HepG2 (cell line): ENCODE results near the gene MS4A3. TPM values are rescaled to one million over a fixed set of nuclear protein-coding genes. Genes with fewer than 3 reads are reported as not detected.

Experiments
- ATAC-seq: fragments of 200-7000 bp; cut with Tn5 transposase; 3 replicates; pipeline ENCODE4 v1.9.1; 2020; ENCODE audit warnings: mild to moderate bottlenecking, moderate library complexity
- BruUV-seq: library from RNA; stranded (reverse); fragments of 400-500 nt; replicated peaks from 2 replicates; lab custom pipeline; 2021; lab: Mats Ljungman, UMichigan
- CTCF ChIA-PET: fragments of 300-600 bp; formaldehyde crosslinking; extraction: SDS; loops from one replicate; lab custom pipeline; 2021; ENCODE audit warnings: low total read pairs, inconsistent platforms, low intra/inter-chr PET ratio; lab: Yijun Ruan, JAX
- POLR2A ChIA-PET: fragments of 350-600 bp; sonication (Branson Sonifier 250); formaldehyde crosslinking; loops from one replicate; lab custom pipeline; 2020; ENCODE audit warnings: antibody characterized with exemption, inconsistent platforms; lab: Yijun Ruan, JAX
- DNase-seq: peaks from one replicate; pipeline ENCODE4 v3.0.0-alpha.2; 2015; ENCODE audit warnings: low spot score
- FAIRE-seq: peaks from 3 replicates; lab custom pipeline; 2011; peaks lifted over from hg19 to GRCh38; lab: Jason Lieb, UNC
- H2AFZ ChIP-seq: one replicate; pipeline ENCODE4 v1.6.1; 2011; ENCODE audit warnings: low read length, inconsistent platforms
- H3K27ac ChIP-seq: fragments of 300-600 bp; 3 replicates; pipeline ENCODE4 v1.8.0; 2011; ENCODE audit warnings: mixed run types, mild to moderate bottlenecking, mixed read lengths, low read length, inconsistent platforms; ENCODE audit not compliant: insufficient read depth; ENCODE audit errors: extremely low read length
- H3K27me3 ChIP-seq, 2 experiments: fragments of 200-600 bp in 1 of 2; 2 replicates in 1 of 2; 3 replicates in 1 of 2; pipeline versions ENCODE4 v1.6.0 to v1.8.0; 2011; ENCODE audit warnings: low read length in 2 of 2, mild to moderate bottlenecking in 2 of 2, moderate library complexity in 2 of 2, inconsistent platforms in 1 of 2; ENCODE audit not compliant: insufficient read depth in 2 of 2, control insufficient read depth in 1 of 2
- H3K36me3 ChIP-seq, 2 experiments: fragments of 200-600 bp in 1 of 2; replicated peaks in 1 of 2; 2 replicates in 1 of 2; 3 replicates in 1 of 2; pipeline versions ENCODE4 v1.5.1 to v1.8.0; 2011; ENCODE audit warnings: low read length in 2 of 2, inconsistent platforms in 1 of 2; ENCODE audit not compliant: insufficient read depth in 2 of 2, control insufficient read depth in 1 of 2
- H3K4me1 ChIP-seq: 2 replicates; pipeline ENCODE4 v1.5.1; 2012; ENCODE audit warnings: low read length, inconsistent platforms; ENCODE audit not compliant: insufficient read depth
- H3K4me2 ChIP-seq: 2 replicates; pipeline ENCODE4 v1.6.0; 2011; ENCODE audit warnings: low read depth, low read length, inconsistent platforms
- H3K4me3 ChIP-seq, 3 experiments: fragments of 200-600 bp in 1 of 3; sonication (generic), shearing (Covaris generic) in 1 of 3; replicated peaks in 1 of 3; 2 replicates each; pipeline ENCODE4 v1.5.1; 2011 to 2016; ENCODE audit warnings: low read length in 3 of 3, inconsistent platforms in 2 of 3, low read depth in 2 of 3, mild to moderate bottlenecking in 2 of 3, control low read depth in 1 of 3, mixed read lengths in 1 of 3; ENCODE audit not compliant: insufficient read depth in 1 of 3
- H3K79me2 ChIP-seq: one replicate; pipeline ENCODE4 v1.6.1; 2011; ENCODE audit warnings: low read length, inconsistent platforms; ENCODE audit not compliant: insufficient read depth
- H3K9ac ChIP-seq: 2 replicates; pipeline ENCODE4 v1.6.0; 2011; ENCODE audit warnings: mild to moderate bottlenecking, low read depth, low read length, inconsistent platforms; ENCODE audit not compliant: insufficient read depth
- H3K9me3 ChIP-seq: 2 replicates; pipeline ENCODE4 v1.5.1; 2012; ENCODE audit warnings: mild to moderate bottlenecking, low read length
- H4K20me1 ChIP-seq: 2 replicates; pipeline ENCODE4 v1.6.0; 2011; ENCODE audit warnings: inconsistent platforms, mild to moderate bottlenecking, low read length, moderate library complexity; ENCODE audit not compliant: insufficient read depth
- CCDC6 ChIP-seq: sonication (generic); formaldehyde crosslinking; IDR thresholded peaks from 2 replicates; pipeline ENCODE4 v1.8.1; 2022; ENCODE audit warnings: mild to moderate bottlenecking, missing genetic modification reagents, moderate library complexity
- MXI1 ChIP-seq: IDR thresholded peaks from 3 replicates; pipeline ENCODE4 v1.6.1; 2012; ENCODE audit warnings: low read depth, low read length, inconsistent platforms, borderline replicate concordance
- NR1H2 ChIP-seq: sonication (generic); formaldehyde crosslinking; IDR thresholded peaks from 2 replicates; pipeline ENCODE4 v1.8.1; 2022; ENCODE audit warnings: low read depth, missing genetic modification reagents, borderline replicate concordance
- TEAD2 ChIP-seq: sonication (generic); formaldehyde crosslinking; IDR thresholded peaks from 2 replicates; pipeline ENCODE4 v1.9.0; 2021; ENCODE audit warnings: missing genetic modification reagents
- TSC22D2 ChIP-seq: sonication (generic); formaldehyde crosslinking; IDR thresholded peaks from 2 replicates; pipeline ENCODE4 v1.5.1; 2020; ENCODE audit warnings: missing genetic modification reagents, mild to moderate bottlenecking, borderline replicate concordance
- ZNF256 ChIP-seq: sonication (generic); formaldehyde crosslinking; conservative IDR thresholded peaks from 2 replicates; pipeline ENCODE4 v1.4.0; 2020; ENCODE audit warnings: missing genetic modification reagents
- ZNF841 ChIP-seq: sonication (generic); formaldehyde crosslinking; IDR thresholded peaks from 2 replicates; pipeline ENCODE4 v1.8.1; 2023; ENCODE audit warnings: missing genetic modification reagents, borderline replicate concordance
- WGBS: methylation state at CpG from one replicate; pipeline ENCODE4 v1.1.6; 2017; ENCODE audit warnings: low lambda C conversion rate; 5-methylcytosine and 5-hydroxymethylcytosine counted together
- in situ Hi-C: cut with HindIII; loops from 2 replicates; pipeline ENCODE4 v1.10.0; 2017; ENCODE audit warnings: low pct_unique_long_range_greater_than_20kb; ENCODE audit not compliant: extremely low pct_ligation_motif_present
- intact Hi-C: fragments of 100-400 bp; cut with micrococcal nuclease; formaldehyde crosslinking; loops from one replicate; pipeline ENCODE4 v1.10.0; 2022; ENCODE audit not compliant: unreplicated experiment
- polyA plus RNA-seq, 8 experiments: library from polyadenylated mRNA; depleted of rRNA in 3 of 8; stranded (reverse) in 7 of 8; unstranded in 1 of 8; fragments of >200 nt; fragmentation: Illumina TruSeq in 4 of 8; extraction: Trizol in 4 of 8; gene quantifications; 2 replicates each; pipeline versions ENCODE4 v1.2.1 to v1.2.3, GENCODE V29; 2011 to 2016; ENCODE audit warnings: low read depth in 4 of 8, missing spikeins in 1 of 8, mixed read lengths in 1 of 8; ENCODE audit not compliant: insufficient read depth in 1 of 8
- total RNA-seq, 5 experiments: library from RNA; depleted of rRNA; stranded (reverse); fragments of >200 nt; fragmentation: Illumina TruSeq; extraction: Trizol; gene quantifications; 2 replicates each; pipeline ENCODE4 v1.2.3, GENCODE V29; 2016; ENCODE audit warnings: low read depth in 1 of 5
- TF ChIP-seq, protein P1 (sequence below): sonication (generic); formaldehyde crosslinking; IDR thresholded peaks from 2 replicates; pipeline ENCODE4 v1.8.1; 2023; ENCODE audit warnings: missing genetic modification reagents, inconsistent platforms, borderline replicate concordance
- TF ChIP-seq, protein P2 (sequence below): sonication (generic); formaldehyde crosslinking; IDR thresholded peaks from 2 replicates; pipeline ENCODE4 v1.4.0; 2020; ENCODE audit warnings: mild to moderate bottlenecking, missing genetic modification reagents
- TF ChIP-seq, protein P3 (sequence below): sonication (generic); formaldehyde crosslinking; IDR thresholded peaks from 2 replicates; pipeline ENCODE4 v1.4.0; 2020; ENCODE audit warnings: missing genetic modification reagents

Gene MS4A3
- total and polyA plus RNA-seq, 2 of the 13 experiments (the other 11 are each of a cell fraction or from before 2014, with no cell fraction given): not detected

DNA sequence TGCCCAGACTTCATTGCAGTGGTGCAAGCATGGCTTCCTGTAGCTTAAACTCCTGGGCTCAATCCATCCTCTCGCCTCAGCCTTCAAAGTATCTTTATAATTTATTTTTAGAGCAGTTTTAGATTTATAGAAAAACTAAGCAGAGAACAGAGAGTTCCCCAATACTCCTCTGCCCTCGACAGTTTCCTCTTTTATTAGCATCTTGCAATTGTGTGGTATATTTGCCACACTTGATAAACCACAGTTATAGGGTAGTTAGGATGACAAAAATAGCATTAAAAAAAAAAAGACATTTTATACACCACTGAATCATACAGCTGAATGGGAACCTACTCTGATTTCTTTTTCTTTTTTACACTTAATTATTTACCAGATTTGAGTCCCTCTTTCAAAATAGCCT lies 63.2 kb downstream of the MS4A3 start:
- no peaks in the 10 kb centered on the region for H3K79me2 ChIP-seq
- H3K4me1 ChIP-seq: no peaks in the 10 kb centered on the region
- no peak overlapping the region for H3K9ac ChIP-seq
- ChIA-PET CTCF (no interaction called here), POLR2A (no interaction called here)
- BruUV-seq: no TSS peak
- no peak for TF ChIP-seq CCDC6
- no peak for TF ChIP-seq TEAD2 (CRISPR knock-in tag)
- TF ChIP-seq ZNF256 (CRISPR knock-in tag): no peak
- no peak for TF ChIP-seq ZNF841 (CRISPR knock-in tag)
- no peak for TF ChIP-seq MXI1
- no peak for TF ChIP-seq NR1H2 (CRISPR knock-in tag)
- TF ChIP-seq TSC22D2 (CRISPR knock-in tag): no peak
- TF ChIP-seq, protein P1, sequence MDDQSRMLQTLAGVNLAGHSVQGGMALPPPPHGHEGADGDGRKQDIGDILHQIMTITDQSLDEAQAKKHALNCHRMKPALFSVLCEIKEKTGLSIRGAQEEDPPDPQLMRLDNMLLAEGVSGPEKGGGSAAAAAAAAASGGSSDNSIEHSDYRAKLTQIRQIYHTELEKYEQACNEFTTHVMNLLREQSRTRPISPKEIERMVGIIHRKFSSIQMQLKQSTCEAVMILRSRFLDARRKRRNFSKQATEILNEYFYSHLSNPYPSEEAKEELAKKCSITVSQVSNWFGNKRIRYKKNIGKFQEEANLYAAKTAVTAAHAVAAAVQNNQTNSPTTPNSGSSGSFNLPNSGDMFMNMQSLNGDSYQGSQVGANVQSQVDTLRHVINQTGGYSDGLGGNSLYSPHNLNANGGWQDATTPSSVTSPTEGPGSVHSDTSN: no peak
- TF ChIP-seq, protein P2, sequence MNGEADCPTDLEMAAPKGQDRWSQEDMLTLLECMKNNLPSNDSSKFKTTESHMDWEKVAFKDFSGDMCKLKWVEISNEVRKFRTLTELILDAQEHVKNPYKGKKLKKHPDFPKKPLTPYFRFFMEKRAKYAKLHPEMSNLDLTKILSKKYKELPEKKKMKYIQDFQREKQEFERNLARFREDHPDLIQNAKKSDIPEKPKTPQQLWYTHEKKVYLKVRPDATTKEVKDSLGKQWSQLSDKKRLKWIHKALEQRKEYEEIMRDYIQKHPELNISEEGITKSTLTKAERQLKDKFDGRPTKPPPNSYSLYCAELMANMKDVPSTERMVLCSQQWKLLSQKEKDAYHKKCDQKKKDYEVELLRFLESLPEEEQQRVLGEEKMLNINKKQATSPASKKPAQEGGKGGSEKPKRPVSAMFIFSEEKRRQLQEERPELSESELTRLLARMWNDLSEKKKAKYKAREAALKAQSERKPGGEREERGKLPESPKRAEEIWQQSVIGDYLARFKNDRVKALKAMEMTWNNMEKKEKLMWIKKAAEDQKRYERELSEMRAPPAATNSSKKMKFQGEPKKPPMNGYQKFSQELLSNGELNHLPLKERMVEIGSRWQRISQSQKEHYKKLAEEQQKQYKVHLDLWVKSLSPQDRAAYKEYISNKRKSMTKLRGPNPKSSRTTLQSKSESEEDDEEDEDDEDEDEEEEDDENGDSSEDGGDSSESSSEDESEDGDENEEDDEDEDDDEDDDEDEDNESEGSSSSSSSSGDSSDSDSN (CRISPR knock-in tag): no peak
- TF ChIP-seq, protein P3, sequence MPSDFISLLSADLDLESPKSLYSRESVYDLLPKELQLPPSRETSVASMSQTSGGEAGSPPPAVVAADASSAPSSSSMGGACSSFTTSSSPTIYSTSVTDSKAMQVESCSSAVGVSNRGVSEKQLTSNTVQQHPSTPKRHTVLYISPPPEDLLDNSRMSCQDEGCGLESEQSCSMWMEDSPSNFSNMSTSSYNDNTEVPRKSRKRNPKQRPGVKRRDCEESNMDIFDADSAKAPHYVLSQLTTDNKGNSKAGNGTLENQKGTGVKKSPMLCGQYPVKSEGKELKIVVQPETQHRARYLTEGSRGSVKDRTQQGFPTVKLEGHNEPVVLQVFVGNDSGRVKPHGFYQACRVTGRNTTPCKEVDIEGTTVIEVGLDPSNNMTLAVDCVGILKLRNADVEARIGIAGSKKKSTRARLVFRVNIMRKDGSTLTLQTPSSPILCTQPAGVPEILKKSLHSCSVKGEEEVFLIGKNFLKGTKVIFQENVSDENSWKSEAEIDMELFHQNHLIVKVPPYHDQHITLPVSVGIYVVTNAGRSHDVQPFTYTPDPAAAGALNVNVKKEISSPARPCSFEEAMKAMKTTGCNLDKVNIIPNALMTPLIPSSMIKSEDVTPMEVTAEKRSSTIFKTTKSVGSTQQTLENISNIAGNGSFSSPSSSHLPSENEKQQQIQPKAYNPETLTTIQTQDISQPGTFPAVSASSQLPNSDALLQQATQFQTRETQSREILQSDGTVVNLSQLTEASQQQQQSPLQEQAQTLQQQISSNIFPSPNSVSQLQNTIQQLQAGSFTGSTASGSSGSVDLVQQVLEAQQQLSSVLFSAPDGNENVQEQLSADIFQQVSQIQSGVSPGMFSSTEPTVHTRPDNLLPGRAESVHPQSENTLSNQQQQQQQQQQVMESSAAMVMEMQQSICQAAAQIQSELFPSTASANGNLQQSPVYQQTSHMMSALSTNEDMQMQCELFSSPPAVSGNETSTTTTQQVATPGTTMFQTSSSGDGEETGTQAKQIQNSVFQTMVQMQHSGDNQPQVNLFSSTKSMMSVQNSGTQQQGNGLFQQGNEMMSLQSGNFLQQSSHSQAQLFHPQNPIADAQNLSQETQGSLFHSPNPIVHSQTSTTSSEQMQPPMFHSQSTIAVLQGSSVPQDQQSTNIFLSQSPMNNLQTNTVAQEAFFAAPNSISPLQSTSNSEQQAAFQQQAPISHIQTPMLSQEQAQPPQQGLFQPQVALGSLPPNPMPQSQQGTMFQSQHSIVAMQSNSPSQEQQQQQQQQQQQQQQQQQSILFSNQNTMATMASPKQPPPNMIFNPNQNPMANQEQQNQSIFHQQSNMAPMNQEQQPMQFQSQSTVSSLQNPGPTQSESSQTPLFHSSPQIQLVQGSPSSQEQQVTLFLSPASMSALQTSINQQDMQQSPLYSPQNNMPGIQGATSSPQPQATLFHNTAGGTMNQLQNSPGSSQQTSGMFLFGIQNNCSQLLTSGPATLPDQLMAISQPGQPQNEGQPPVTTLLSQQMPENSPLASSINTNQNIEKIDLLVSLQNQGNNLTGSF (CRISPR knock-in tag): no peak
- ATAC-seq (no peak), DNase-seq (no peak), FAIRE-seq (no peak)
- intact Hi-C loops (no loop called here), in situ Hi-C loops (no loop called here)
- no peak overlapping the region for H2AFZ ChIP-seq
- no peak overlapping the region for H3K4me3 ChIP-seq
- H3K27me3 ChIP-seq: no peaks in the 10 kb centered on the region
- WGBS: 2% methylated on average over 2 of the region's 2 CpGs
- no peak overlapping the region for H3K27ac ChIP-seq
- H3K4me2 ChIP-seq: no peak overlapping the region
- H4K20me1 ChIP-seq: no peaks in the 10 kb centered on the region
- no peaks in the 10 kb centered on the region for H3K36me3 ChIP-seq
- no peaks in the 10 kb centered on the region for H3K9me3 ChIP-seq
